MCF 10A (cell line): Measurements from ENCODE around the gene CACNA2D3. TPM values are rescaled to one million over a fixed set of nuclear protein-coding genes. Genes with fewer than 3 reads are reported as not detected.

Source experiments
- BruUV-seq: library from RNA; stranded (reverse); fragments of 400-500 nt; replicated peaks from 2 replicates; lab custom pipeline; 2021; lab: Mats Ljungman, UMichigan
- CTCF ChIA-PET: fragments of 300-600 bp; sonication (Branson Sonifier 250); formaldehyde crosslinking; extraction: SDS; loops from one replicate; lab custom pipeline; 2021; ENCODE audit warnings: antibody characterized with exemption, inconsistent platforms; lab: Yijun Ruan, JAX
- POLR2A ChIA-PET: fragments of 300-600, 350-650 bp; sonication (Branson Sonifier 250); formaldehyde crosslinking; extraction: SDS; loops from one replicate; lab custom pipeline; 2020; ENCODE audit warnings: antibody characterized with exemption, inconsistent platforms; lab: Yijun Ruan, JAX
- DNase-seq: peaks from one replicate; pipeline ENCODE4 v3.0.0-alpha.2; 2018; ENCODE audit not compliant: unreplicated experiment
- H3K27ac Mint-ChIP-seq: one replicate; pipeline ENCODE4 v1.8.0; 2022; ENCODE audit warnings: mild to moderate bottlenecking, low read depth, mixed read lengths; ENCODE audit not compliant: unreplicated experiment
- H3K27me3 Mint-ChIP-seq: one replicate; pipeline ENCODE4 v1.8.0; 2022; ENCODE audit warnings: mixed read lengths; ENCODE audit not compliant: insufficient read depth, unreplicated experiment
- H3K36me3 Mint-ChIP-seq: one replicate; pipeline ENCODE4 v1.8.0; 2022; ENCODE audit warnings: mild to moderate bottlenecking, moderate library complexity, mixed read lengths; ENCODE audit not compliant: insufficient read depth, unreplicated experiment
- H3K4me1 Mint-ChIP-seq: one replicate; pipeline ENCODE4 v1.8.0; 2022; ENCODE audit warnings: mixed read lengths; ENCODE audit not compliant: insufficient read depth, unreplicated experiment
- H3K4me3 Mint-ChIP-seq: one replicate; pipeline ENCODE4 v1.8.0; 2022; ENCODE audit warnings: mild to moderate bottlenecking, moderate library complexity, mixed read lengths; ENCODE audit not compliant: unreplicated experiment
- H3K9me3 Mint-ChIP-seq: one replicate; pipeline ENCODE4 v1.8.0; 2022; ENCODE audit warnings: mixed read lengths; ENCODE audit not compliant: unreplicated experiment
- intact Hi-C: fragments of 100-400 bp; cut with micrococcal nuclease; formaldehyde crosslinking; loops from 2 replicates; pipeline ENCODE4 v1.14.1; 2022
- total RNA-seq: library from RNA; stranded (reverse); gene quantifications from 2 replicates; pipeline ENCODE4 v1.2.3, GENCODE V29; 2022
- TF ChIP-seq, protein P1 (sequence below): fragments of 200-600 bp; IDR thresholded peaks from one replicate; pipeline ENCODE4 v1.8.0; 2022; ENCODE audit warnings: antibody characterized with exemption, mild to moderate bottlenecking; ENCODE audit not compliant: unreplicated experiment

The CACNA2D3 gene
- total RNA-seq, 1 experiment from 2014 or later: 2.3 TPM

- no peaks in the 10 kb centered on the region for H3K4me1 Mint-ChIP-seq
- ChIA-PET POLR2A (no interaction called here), CTCF (no interaction called here)
- no peaks in the 10 kb centered on the region for H3K27me3 Mint-ChIP-seq
- no TSS peak for BruUV-seq
- no peak overlapping the region for H3K4me3 Mint-ChIP-seq
- TF ChIP-seq, protein P1, sequence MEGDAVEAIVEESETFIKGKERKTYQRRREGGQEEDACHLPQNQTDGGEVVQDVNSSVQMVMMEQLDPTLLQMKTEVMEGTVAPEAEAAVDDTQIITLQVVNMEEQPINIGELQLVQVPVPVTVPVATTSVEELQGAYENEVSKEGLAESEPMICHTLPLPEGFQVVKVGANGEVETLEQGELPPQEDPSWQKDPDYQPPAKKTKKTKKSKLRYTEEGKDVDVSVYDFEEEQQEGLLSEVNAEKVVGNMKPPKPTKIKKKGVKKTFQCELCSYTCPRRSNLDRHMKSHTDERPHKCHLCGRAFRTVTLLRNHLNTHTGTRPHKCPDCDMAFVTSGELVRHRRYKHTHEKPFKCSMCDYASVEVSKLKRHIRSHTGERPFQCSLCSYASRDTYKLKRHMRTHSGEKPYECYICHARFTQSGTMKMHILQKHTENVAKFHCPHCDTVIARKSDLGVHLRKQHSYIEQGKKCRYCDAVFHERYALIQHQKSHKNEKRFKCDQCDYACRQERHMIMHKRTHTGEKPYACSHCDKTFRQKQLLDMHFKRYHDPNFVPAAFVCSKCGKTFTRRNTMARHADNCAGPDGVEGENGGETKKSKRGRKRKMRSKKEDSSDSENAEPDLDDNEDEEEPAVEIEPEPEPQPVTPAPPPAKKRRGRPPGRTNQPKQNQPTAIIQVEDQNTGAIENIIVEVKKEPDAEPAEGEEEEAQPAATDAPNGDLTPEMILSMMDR: no peak
- no peak for DNase-seq
- no peaks in the 10 kb centered on the region for H3K36me3 Mint-ChIP-seq
- intact Hi-C loops: no loop called here
- H3K27ac Mint-ChIP-seq: no peak overlapping the region
- H3K9me3 Mint-ChIP-seq: no peaks in the 10 kb centered on the region
Observed at GRCh38 chr3:54550221-54550977, 428.0 kb downstream of the CACNA2D3 start.

DNA sequence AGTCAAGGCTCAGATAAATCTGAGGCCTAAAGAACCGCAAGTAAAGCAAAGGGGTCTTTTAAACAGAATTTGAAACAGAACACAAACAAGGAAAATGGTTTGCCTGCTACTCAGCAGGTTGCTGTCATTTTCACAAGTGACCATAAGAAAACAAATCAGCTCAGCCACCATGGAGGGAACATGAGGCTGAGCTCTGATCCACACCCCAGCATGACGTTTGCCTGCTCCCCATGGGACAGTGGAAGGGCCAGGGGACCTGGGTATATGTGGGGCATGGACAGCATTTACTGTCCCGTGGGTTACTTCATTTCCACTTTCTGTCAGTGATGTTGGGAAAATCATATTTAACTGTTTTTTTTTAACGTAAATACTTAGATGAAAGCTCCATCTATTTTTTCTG is 434.3 kb downstream of the CACNA2D3 start:
- DNase-seq: no peak
- Mint-ChIP-seq H3K27me3 (no peaks in the 10 kb centered on the region), H3K27ac (no peak overlapping the region), H3K4me1 (no peaks in the 10 kb centered on the region), H3K4me3 (no peak overlapping the region), H3K36me3 (no peaks in the 10 kb centered on the region), H3K9me3 (no peaks in the 10 kb centered on the region)
- TF ChIP-seq, protein P1: no peak
- ChIA-PET POLR2A (no interaction called here), CTCF (no interaction called here)
- BruUV-seq: no TSS peak
- intact Hi-C loops: no loop called here

GRCh38 chr3:54557538-54558428 is 435.4 kb downstream of the CACNA2D3 start:
- no peak for DNase-seq
- no peaks in the 10 kb centered on the region for H3K9me3 Mint-ChIP-seq
- intact Hi-C loops: no loop called here
- ChIA-PET CTCF (interaction anchor here (0.6 kb wide), 1 partner anchor 646 kb away, joined by 3 read pairs; no protein-coding TSS in a partner anchor), POLR2A (no interaction called here)
- no peak overlapping the region for H3K4me3 Mint-ChIP-seq
- H3K4me1 Mint-ChIP-seq: no peaks in the 10 kb centered on the region
- no peak overlapping the region for H3K27ac Mint-ChIP-seq
- no TSS peak for BruUV-seq
- TF ChIP-seq, protein P1: no peak
- H3K36me3 Mint-ChIP-seq: no peaks in the 10 kb centered on the region
- H3K27me3 Mint-ChIP-seq: no peaks in the 10 kb centered on the region

- Mint-ChIP-seq H3K27me3 (no peaks in the 10 kb centered on the region), H3K9me3 (no peaks in the 10 kb centered on the region), H3K4me1 (no peaks in the 10 kb centered on the region), H3K36me3 (no peaks in the 10 kb centered on the region), H3K4me3 (no peak overlapping the region), H3K27ac (no peak overlapping the region)
- intact Hi-C loops: no loop called here
- CTCF ChIA-PET: no interaction called here
- POLR2A ChIA-PET: no interaction called here
- no TSS peak for BruUV-seq
- no peak for DNase-seq
- TF ChIP-seq, protein P1: no peak
Observed at GRCh38 chr3:54563501-54564200, 441.3 kb downstream of the CACNA2D3 start.
